GM21515 (cell line): ENCODE measurements around the gene AFF2.

ENCODE experiments used
- ATAC-seq: cut with Tn5 transposase; IDR thresholded peaks from one replicate; pipeline ENCODE4 v1.9.1; 2021; ENCODE audit not compliant: unreplicated experiment

AFF2 gene

DNA sequence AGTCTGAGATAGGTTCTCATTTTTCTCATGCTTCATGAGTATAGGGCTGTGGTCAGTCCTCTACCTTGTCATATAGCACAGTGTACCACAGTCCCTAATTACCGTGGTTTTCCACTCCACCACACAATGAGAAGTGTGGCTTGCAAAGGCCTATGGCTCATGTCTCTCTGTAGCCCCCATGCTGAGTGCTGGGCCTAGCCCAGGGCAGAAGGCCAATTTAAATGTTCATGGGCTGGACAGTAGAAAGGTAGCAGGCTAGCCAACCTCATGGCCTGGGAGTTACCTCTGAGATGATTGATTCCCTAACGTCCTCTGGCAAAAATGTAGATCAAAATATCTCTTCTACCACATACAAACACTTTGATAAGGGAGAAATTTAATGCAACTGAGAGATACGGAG is 222.5 kb downstream of the AFF2 start:
- no peak for ATAC-seq

GRCh38 chrX:148723551-148723950 is 223.1 kb downstream of the AFF2 start:
- ATAC-seq = no peak

DNA sequence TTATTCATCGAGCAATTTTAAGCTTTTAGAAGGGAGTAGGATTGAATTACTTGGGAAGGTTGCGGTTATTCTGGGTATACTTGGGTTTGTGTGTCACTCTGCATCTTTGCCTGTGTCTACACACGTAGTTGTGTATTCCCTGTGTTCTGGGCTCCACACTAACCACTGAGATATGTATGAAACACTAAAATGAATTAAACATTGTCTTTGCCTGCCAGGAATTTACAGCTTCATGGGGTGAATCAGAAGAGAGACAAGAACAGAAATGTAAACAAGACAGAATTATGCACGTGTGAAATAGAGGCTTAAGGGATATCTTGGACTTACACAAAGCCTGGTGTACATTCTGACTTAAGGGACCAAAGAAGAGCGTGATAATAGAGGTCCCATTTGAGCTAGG is 228.5 kb downstream of the AFF2 start:
- ATAC-seq = no peak

DNA sequence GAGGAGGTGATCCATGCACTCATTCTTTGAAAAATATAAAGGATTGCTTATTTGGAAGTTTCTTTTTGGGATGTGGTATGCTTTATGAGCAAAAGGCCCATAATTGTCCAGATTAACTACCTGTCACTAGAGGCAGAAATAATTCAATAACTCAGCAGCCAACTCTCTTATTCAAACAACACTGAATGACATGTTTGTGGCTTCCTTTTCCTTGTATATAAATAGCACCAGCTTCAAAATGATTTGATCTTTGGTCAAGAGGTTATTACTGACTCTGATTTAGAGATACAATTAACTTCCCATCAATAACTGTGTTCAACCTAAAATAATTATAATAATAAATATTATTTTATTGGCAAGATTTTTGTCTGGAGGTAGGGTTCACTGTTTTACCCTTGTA is 232.3 kb downstream of the AFF2 start:
- no peak for ATAC-seq

DNA sequence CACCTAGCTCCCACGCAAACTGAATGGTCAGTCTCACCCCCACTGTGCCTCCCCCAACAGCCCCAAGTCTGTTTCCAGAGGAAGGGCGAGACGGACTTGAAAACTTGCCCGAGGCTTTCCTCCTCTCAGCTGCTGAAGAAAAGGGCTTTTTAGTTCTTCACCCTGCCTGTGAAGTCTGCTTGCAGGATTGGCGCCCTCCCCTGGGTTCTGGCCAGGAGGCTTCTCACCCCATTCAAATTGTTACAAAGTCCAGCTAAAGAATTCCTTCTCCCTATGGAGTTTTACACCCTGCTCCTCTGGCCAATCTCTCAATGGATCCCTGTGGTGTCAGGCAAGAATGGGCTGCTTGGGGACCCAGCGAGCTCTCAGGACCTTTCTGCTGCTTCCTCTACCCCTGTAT is 241.0 kb downstream of the AFF2 start:
- ATAC-seq = no peak

- no peak for ATAC-seq
Observed at GRCh38 chrX:148755111-148755510, 254.7 kb downstream of the AFF2 start.

- ATAC-seq = no peak
Observed at GRCh38 chrX:148763896-148764295, 263.5 kb downstream of the AFF2 start.

DNA sequence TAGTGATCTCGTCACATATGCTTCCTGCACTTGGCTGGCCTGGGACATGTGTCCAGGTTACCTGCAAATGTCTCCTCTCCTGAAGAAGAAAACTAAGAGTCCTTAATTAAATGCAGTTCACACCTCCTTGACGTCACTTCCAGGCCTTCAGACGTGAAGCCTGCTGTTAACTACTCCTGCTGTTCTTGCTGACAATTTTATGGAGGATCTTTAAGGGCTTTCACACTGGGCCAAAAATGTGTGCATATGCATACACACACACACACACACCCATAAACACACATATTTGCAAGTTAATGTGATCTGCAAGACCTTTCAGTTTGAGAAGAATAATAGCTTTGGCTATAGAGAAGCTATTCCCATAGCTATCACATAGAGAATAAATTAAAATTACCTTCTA is 267.9 kb downstream of the AFF2 start:
- no peak for ATAC-seq

DNA sequence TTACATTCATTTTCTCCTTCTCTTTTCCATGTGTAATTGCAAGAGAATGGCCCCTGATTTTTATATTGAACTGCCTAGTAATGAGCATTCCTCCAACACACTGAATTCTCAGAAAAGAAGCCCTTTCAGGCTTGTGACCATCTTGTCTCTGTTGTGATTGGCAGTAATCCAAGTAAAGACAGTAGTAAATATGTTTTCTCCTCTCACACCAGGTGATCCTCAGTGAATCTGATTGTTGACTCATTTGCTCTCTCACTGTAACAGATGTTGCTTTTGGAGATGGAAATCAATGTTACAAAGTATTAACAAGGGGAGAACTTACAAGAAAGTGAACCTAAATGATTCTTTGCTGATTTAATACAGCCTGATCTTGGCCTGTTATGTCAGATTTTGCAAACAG is 271.0 kb downstream of the AFF2 start:
- ATAC-seq = no peak

- no peak for ATAC-seq
Observed at GRCh38 chrX:148774276-148774675, 273.9 kb downstream of the AFF2 start.

DNA sequence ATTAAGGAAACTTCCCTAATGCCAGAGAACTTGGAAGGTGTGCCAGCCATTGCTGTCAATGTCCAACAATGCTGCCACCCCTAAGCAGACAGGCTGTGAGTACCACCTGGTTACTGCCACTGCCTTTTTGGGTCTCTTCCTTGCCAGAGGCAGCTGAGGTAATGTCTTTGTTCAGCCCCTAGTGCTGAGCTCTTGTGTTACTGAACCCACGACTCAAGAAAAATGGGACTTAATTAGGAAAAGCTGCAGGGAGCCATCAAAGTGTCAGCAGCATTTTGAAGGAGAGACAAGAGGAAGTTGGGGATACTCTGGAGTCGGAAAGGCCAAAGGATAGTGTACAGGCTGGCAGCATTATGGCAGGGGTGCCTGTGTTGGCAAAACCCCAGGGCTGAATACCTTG is 283.7 kb downstream of the AFF2 start:
- no peak for ATAC-seq

DNA sequence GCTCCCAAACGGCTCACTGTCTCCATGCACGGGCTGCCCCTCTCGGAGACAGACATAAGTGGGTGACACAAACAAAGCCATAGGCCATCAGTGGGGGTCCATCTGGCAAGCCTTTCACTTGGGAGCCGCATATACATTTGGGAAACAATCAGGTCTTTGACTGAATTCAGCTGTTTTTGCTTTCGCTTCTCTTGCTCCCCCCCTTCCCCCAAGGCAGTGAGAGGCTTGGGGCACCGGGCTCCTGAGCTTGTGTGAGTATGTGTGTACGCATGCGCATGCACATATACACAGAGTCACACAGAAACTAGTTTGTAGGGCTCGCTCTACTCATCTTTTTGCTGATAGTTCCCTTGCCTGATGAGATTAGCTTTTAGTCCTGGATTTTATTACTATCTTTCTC is 284.4 kb downstream of the AFF2 start:
- ATAC-seq = no peak

DNA sequence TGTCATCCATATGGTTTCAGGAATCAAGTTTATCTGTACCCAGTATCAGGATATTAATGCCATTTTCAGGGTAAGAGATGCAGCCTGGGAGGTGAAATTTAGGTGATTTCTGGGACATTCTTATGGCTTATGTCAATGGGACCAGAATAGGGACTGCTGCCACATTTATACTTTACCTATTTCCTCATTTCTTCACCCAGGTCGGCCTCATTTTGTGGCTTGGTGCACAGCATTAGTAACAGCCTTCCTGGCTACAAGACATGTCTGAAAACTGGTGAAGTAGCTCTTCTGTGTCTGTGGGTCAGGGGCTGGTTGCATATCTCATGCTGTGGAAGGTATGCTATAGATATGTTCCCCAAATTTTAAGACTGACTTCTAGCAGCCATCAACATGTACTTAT is 284.8 kb downstream of the AFF2 start:
- ATAC-seq = no peak

GRCh38 chrX:148788449-148788848 is 288.0 kb downstream of the AFF2 start:
- ATAC-seq = no peak

DNA sequence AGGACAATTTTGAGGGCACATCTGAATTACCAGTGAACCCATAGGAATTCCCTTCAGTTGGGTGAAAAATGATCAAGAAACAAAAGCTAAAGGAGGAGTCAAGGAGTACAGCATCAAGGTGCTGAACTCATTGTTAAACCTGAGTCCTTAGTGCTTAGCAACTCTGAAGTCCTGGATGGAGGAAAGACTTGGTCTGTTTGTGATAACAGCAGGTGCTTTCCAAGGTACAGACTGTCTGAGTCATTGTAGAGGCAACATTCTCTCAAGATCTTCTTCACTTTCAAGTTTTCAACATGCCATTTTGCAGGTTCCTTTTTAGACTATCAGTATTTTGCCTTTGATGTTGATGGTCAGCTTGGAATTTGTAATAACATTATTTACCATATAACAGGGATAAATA is 293.9 kb downstream of the AFF2 start:
- ATAC-seq = no peak

- no peak for ATAC-seq
Observed at GRCh38 chrX:148804579-148805355, 304.4 kb downstream of the AFF2 start.

GRCh38 chrX:148806145-148806870 is 305.9 kb downstream of the AFF2 start:
- no peak for ATAC-seq

- ATAC-seq = no peak
Observed at GRCh38 chrX:148808833-148809232, 308.4 kb downstream of the AFF2 start.

DNA sequence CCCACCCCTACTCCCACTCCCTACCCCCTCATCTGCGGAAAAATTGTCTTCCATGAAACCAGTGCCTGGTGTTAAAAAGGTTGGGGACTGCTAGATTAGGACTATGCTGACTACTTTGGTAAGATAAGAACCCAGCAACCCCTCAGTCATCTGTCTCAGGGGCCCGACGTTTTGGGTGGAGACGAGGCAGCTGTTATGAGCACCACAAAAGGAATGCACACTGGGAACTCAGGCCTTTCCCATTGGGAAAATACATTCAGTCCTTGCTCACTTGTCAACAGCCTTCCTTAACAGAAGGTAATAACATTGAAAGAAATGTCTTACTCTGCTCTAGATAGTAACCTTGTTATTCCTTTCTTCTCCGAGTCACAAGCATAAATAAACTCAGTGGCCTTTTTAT is 310.8 kb downstream of the AFF2 start:
- ATAC-seq = no peak

- ATAC-seq = no peak
Observed at GRCh38 chrX:148813422-148813821, 313.0 kb downstream of the AFF2 start.

DNA sequence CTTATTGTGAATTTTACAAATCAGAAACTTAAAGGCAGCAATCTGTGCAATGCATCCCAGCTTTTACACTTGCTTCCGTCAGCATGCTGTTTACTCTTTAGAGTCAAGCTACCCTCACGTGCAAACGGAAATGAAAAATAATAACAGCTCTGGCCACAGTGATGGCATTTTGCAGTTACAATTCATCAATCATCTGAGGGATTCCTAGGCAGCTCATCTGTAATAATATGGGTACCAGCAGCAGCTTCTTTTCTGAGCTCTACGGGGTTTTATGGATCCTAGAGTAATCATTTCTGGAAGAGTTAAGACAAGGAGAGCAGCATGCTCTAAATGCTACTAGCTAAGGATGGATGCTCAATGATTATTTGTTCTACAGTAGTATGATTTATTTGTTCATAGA is 313.6 kb downstream of the AFF2 start:
- no peak for ATAC-seq

DNA sequence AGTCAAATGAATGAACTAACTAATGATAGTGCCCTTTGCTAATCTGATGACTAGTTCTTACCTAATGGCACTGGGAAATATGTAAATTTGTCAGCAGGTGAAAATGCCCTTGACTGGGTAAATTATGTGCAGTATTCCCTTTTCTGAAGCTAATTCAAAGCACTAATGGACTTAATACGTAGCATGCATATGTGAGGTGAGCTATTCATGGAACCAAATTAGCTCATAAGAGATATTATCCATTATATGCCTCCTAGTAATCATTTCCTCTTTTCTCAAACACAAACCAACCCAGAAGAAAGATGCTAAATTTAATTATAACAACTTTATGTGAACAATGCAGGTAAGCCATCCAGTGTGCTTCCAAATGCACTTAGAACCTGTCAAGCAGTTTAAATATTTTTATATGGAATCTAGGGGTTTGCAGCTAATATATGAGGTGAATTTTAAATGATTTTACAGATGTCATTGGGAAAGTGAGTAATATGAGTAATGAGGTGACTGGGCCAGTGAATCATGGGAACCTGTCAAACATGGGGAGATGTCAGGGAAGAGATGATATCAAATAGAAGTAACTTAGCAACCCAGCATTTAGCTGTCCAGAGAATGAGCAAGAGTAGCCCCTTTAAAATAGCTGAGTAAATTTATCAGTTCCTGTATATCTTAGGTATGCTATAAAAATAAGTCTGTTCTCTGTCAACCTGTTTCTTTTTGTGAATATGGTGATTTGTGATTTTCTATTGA is 315.0 kb downstream of the AFF2 start:
- ATAC-seq = no peak
